Measurements from ENCODE around the gene RAD1. TPM values are rescaled to one million over a fixed set of nuclear protein-coding genes. Genes with fewer than 3 reads are reported as not detected.
A peak's percentile ranks its signal among the peaks of the same experiment; 100 is the strongest.

The RAD1 gene
- total RNA-seq, 3 donors from 2014 or later, result 12.8 to 23.3 (median 18.7) TPM

GRCh38 chr5:34905564-34905963, 9.7 kb downstream of the RAD1 start:
- TF ChIP-seq POLR2A (IDR thresholded peaks at IDR 0.05), result no peak
- TF ChIP-seq POLR2AphosphoS5 (IDR thresholded peaks at IDR 0.05), result no peak
- TF ChIP-seq CTCF (IDR thresholded peaks at IDR 0.05), result no peak
- H3K27ac ChIP-seq, result no peak overlapping the region
- H3K9me3 ChIP-seq, result no peaks in the 10 kb centered on the region
- no peaks in the 10 kb centered on the region for H3K4me1 ChIP-seq
- intact Hi-C loops (cut with DNase I; ENCODE audit: low total_unique reads), result loop anchor here (5.0 kb wide), 1 partner anchor 1017 kb away; no protein-coding TSS in a partner anchor
- no peaks in the 10 kb centered on the region for H3K36me3 ChIP-seq
- H3K27me3 ChIP-seq, result no peaks in the 10 kb centered on the region
- H3K4me3 ChIP-seq, result no peak overlapping the region
- DNase-seq (ENCODE audit: low spot score in 2 of 2), result no peak

GRCh38 chr5:34903260-34903659, 12.0 kb downstream of the RAD1 start:
- H3K9me3 ChIP-seq, result no peaks in the 10 kb centered on the region
- TF ChIP-seq POLR2AphosphoS5 (IDR thresholded peaks at IDR 0.05), result no peak
- no peak for TF ChIP-seq CTCF (IDR thresholded peaks at IDR 0.05)
- TF ChIP-seq POLR2A (IDR thresholded peaks at IDR 0.05), result no peak
- H3K27me3 ChIP-seq, result no peaks in the 10 kb centered on the region
- no peaks in the 10 kb centered on the region for H3K4me1 ChIP-seq
- intact Hi-C loops (cut with DNase I; ENCODE audit: low total_unique reads), result no loop called here
- no peaks in the 10 kb centered on the region for H3K36me3 ChIP-seq
- DNase-seq (ENCODE audit: low spot score in 2 of 2), result no peak
- no peak overlapping the region for H3K4me3 ChIP-seq
- H3K27ac ChIP-seq, result no peak overlapping the region

GRCh38 chr5:34900652-34901051, 14.7 kb downstream of the RAD1 start:
- Histone ChIP-seq H3K9me3 (no peaks in the 10 kb centered on the region), H3K4me3 (no peak overlapping the region), H3K27ac (no peak overlapping the region), H3K27me3 (no peaks in the 10 kb centered on the region), H3K4me1 (no peaks in the 10 kb centered on the region), H3K36me3 (no peaks in the 10 kb centered on the region)
- DNase-seq (ENCODE audit: low spot score in 2 of 2), result no peak
- intact Hi-C loops (cut with DNase I; ENCODE audit: low total_unique reads), result no loop called here
- TF ChIP-seq POLR2A (IDR thresholded peaks at IDR 0.05) (no peak), POLR2AphosphoS5 (IDR thresholded peaks at IDR 0.05) (no peak), CTCF (IDR thresholded peaks at IDR 0.05) (no peak)

- Histone ChIP-seq H3K4me1 (no peaks in the 10 kb centered on the region), H3K36me3 (no peaks in the 10 kb centered on the region), H3K4me3 (no peak overlapping the region), H3K27ac (no peak overlapping the region), H3K27me3 (no peaks in the 10 kb centered on the region), H3K9me3 (no peaks in the 10 kb centered on the region)
- DNase-seq (ENCODE audit: low spot score in 2 of 2), result no peak
- no peak for TF ChIP-seq POLR2A (IDR thresholded peaks at IDR 0.05)
- TF ChIP-seq CTCF (IDR thresholded peaks at IDR 0.05), result no peak
- no peak for TF ChIP-seq POLR2AphosphoS5 (IDR thresholded peaks at IDR 0.05)
- intact Hi-C loops (cut with DNase I; ENCODE audit: low total_unique reads), result loop anchor here (10.0 kb wide), 1 partner anchor 414 kb away; no protein-coding TSS in a partner anchor
These were observed 16.2 kb downstream of the RAD1 start for GRCh38 chr5:34899066-34899465.

GRCh38 chr5:34898258-34898895, 16.9 kb downstream of the RAD1 start:
- Histone ChIP-seq H3K9me3 (no peaks in the 10 kb centered on the region), H3K4me3 (no peak overlapping the region), H3K4me1 (no peaks in the 10 kb centered on the region), H3K36me3 (no peaks in the 10 kb centered on the region), H3K27ac (no peak overlapping the region), H3K27me3 (no peaks in the 10 kb centered on the region)
- TF ChIP-seq CTCF (IDR thresholded peaks at IDR 0.05), result peak; percentile 74 to 86 (median 75)
- TF ChIP-seq POLR2AphosphoS5 (IDR thresholded peaks at IDR 0.05), result no peak
- no peak for TF ChIP-seq POLR2A (IDR thresholded peaks at IDR 0.05)
- peak; percentile 40 to 62 for DNase-seq (ENCODE audit: low spot score in 2 of 2)
- intact Hi-C loops (cut with DNase I; ENCODE audit: low total_unique reads), result loop anchor here (10.0 kb wide), 1 partner anchor 414 kb away; no protein-coding TSS in a partner anchor

Data from breast epithelium (tissue), 4 donors.